HG03135 (cell line): ENCODE results near the gene PERM1.
"Not testable (repeated sequence)": the region's sequence is repeated elsewhere in the genome, so short reads cannot be mapped to it uniquely, and the experiment has no call there.

Experiments used
- ATAC-seq: cut with Tn5 transposase; IDR thresholded peaks from one replicate; pipeline ENCODE4 v1.9.1; 2021; ENCODE audit warnings: mild to moderate bottlenecking, moderate library complexity; ENCODE audit not compliant: unreplicated experiment

PERM1 gene

GRCh38 chr1:998995-999724, 17.3 kb upstream of the PERM1 start:
- no peak for ATAC-seq

GRCh38 chr1:998745-998994, 16.8 kb upstream of the PERM1 start:
- ATAC-seq: no peak

GRCh38 chr1:997993-998744, 16.3 kb upstream of the PERM1 start:
- ATAC-seq: no peak

GRCh38 chr1:997713-997992, 15.8 kb upstream of the PERM1 start:
- no peak for ATAC-seq

GRCh38 chr1:996851-997712, 15.2 kb upstream of the PERM1 start:
- ATAC-seq: no peak

- no peak for ATAC-seq
Measured at GRCh38 chr1:995665-996633, 14.1 kb upstream of the PERM1 start.

- ATAC-seq: not testable (repeated sequence)
Measured at GRCh38 chr1:994546-994945, 12.7 kb upstream of the PERM1 start.

- no peak for ATAC-seq
Measured at GRCh38 chr1:993379-993995, 11.6 kb upstream of the PERM1 start.

GRCh38 chr1:992362-992761, 10.5 kb upstream of the PERM1 start:
- no peak for ATAC-seq

GRCh38 chr1:991895-992294, 10.0 kb upstream of the PERM1 start:
- no peak for ATAC-seq

- ATAC-seq: not testable (repeated sequence)
Measured at GRCh38 chr1:991275-991674, 9.4 kb upstream of the PERM1 start.

- ATAC-seq: not testable (repeated sequence)
Measured at GRCh38 chr1:988061-988460, 6.2 kb upstream of the PERM1 start.

- no peak for ATAC-seq
Measured at GRCh38 chr1:985126-985525, 3.2 kb upstream of the PERM1 start.

GRCh38 chr1:984476-984814, 2.6 kb upstream of the PERM1 start:
- ATAC-seq: no peak

GRCh38 chr1:983798-984475, 2.0 kb upstream of the PERM1 start:
- no peak for ATAC-seq

- ATAC-seq: no peak
Measured at GRCh38 chr1:982765-983436, 1.0 kb upstream of the PERM1 start.

- no peak for ATAC-seq
Measured at GRCh38 chr1:981491-981954, 370 bp downstream of the PERM1 start.

GRCh38 chr1:980602-981395, 1.1 kb downstream of the PERM1 start:
- no peak for ATAC-seq
